ENCODE results near the gene IL12RB1. TPM values are rescaled to one million over a fixed set of nuclear protein-coding genes. Genes with fewer than 3 reads are reported as not detected.

IL12RB1 gene
- total and polyA plus RNA-seq, 4 donors: 1.3 to 7.8 (median 4.8) TPM

DNA sequence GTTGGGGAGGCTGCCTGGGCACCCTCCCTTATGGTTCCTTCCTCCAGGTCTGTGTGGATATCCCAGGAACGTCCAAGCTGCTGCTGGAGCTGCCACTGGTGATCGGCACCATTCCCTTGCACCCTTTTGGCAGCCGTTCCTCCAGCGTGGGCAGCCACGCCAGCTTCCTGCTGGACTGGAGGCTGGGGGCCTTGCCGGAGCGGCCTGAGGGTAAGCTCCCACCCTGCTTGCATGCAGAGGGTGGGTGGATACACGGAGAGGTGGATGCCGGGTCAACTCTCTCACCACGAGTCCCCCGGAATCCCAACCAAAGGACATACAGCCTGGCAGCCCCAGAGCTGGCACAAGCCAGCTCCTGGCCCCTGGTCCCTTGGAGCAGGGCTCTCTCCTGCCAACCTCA is 76.6 kb downstream of the IL12RB1 start:
- Histone ChIP-seq H3K4me1 (ENCODE audit: control insufficient read depth in 5 of 5, insufficient read depth in 5 of 5, low read length in 5 of 5) (peaks cover 0 to 13% (median 5%) of the 10 kb centered on the region in 5 donors), H3K9me3 (ENCODE audit: control insufficient read depth in 4 of 4, insufficient read depth in 3 of 4, low read length in 3 of 4) (no peaks in the 10 kb centered on the region), H3K27ac (ENCODE audit: low read depth in 1 of 2, low read length in 1 of 2) (no peak overlapping the region), H3K4me3 (peak overlapping the region; percentile 83), H3K9ac (ENCODE audit: insufficient read depth in 1 of 2, low read length in 2 of 2) (no peak overlapping the region), H3K27me3 (ENCODE audit: control insufficient read depth in 3 of 3, insufficient read depth in 3 of 3, low read length in 2 of 3) (no peaks in the 10 kb centered on the region), H3K36me3 (ENCODE audit: control insufficient read depth in 4 of 4, insufficient read depth in 4 of 4, low read length in 4 of 4) (peaks cover 0 to 42% (median 0%) of the 10 kb centered on the region in 4 donors)
- DNase-seq (no peak), ATAC-seq (ENCODE audit: insufficient read depth, low FRiP score) (no peak)
- WGBS, 2 donors: 67 to 93% methylated on average over 11 of the region's 11 CpGs
- TF ChIP-seq, protein P1, sequence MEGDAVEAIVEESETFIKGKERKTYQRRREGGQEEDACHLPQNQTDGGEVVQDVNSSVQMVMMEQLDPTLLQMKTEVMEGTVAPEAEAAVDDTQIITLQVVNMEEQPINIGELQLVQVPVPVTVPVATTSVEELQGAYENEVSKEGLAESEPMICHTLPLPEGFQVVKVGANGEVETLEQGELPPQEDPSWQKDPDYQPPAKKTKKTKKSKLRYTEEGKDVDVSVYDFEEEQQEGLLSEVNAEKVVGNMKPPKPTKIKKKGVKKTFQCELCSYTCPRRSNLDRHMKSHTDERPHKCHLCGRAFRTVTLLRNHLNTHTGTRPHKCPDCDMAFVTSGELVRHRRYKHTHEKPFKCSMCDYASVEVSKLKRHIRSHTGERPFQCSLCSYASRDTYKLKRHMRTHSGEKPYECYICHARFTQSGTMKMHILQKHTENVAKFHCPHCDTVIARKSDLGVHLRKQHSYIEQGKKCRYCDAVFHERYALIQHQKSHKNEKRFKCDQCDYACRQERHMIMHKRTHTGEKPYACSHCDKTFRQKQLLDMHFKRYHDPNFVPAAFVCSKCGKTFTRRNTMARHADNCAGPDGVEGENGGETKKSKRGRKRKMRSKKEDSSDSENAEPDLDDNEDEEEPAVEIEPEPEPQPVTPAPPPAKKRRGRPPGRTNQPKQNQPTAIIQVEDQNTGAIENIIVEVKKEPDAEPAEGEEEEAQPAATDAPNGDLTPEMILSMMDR (IDR thresholded peaks at IDR 0.05; ENCODE audit: control extremely low read depth, extremely low read depth): no peak

DNA sequence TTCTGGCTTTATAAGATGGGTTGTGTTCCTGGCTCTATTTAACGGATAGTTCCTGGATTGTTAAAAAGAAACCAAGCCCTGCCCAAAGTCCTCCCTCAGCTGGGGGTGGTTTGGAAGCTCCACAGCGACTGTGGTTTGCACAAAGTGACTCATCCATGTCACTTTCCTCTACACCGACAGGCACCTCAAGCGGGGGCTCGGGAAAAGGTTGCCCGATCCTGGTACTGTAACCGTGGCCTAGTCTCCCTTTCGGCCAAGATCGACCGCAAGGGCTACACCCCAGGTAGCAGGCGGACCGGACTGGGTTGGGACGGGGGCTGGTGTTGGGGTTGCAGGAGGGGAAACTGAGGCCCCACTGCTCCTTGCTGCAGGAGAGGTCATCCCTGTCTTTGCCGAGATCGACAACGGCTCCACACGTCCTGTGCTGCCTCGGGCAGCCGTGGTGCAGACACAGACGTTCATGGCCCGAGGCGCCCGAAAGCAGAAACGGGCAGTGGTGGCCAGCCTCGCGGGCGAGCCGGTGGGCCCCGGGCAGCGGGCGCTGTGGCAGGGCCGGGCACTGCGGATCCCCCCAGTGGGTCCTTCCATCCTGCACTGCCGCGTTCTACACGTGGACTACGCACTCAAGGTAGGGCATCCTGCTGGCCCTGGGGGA is 77.2 kb downstream of the IL12RB1 start:
- no peak for ATAC-seq (ENCODE audit: insufficient read depth, low FRiP score)
- WGBS, 2 donors: 86 to 91% methylated on average over 37 of the region's 37 CpGs
- no peak overlapping the region for H3K9ac ChIP-seq (ENCODE audit: insufficient read depth in 1 of 2, low read length in 2 of 2)
- TF ChIP-seq, protein P1 (IDR thresholded peaks at IDR 0.05; ENCODE audit: control extremely low read depth, extremely low read depth): no peak
- peaks cover 0 to 13% (median 5%) of the 10 kb centered on the region in 5 donors for H3K4me1 ChIP-seq (ENCODE audit: control insufficient read depth in 5 of 5, insufficient read depth in 5 of 5, low read length in 5 of 5)
- no peak overlapping the region for H3K27ac ChIP-seq (ENCODE audit: low read depth in 1 of 2, low read length in 1 of 2)
- H3K9me3 ChIP-seq (ENCODE audit: control insufficient read depth in 4 of 4, insufficient read depth in 3 of 4, low read length in 3 of 4): no peaks in the 10 kb centered on the region
- no peaks in the 10 kb centered on the region for H3K27me3 ChIP-seq (ENCODE audit: control insufficient read depth in 3 of 3, insufficient read depth in 3 of 3, low read length in 2 of 3)
- DNase-seq: no peak
- peaks cover 0 to 40% (median 0%) of the 10 kb centered on the region in 4 donors for H3K36me3 ChIP-seq (ENCODE audit: control insufficient read depth in 4 of 4, insufficient read depth in 4 of 4, low read length in 4 of 4)
- H3K4me3 ChIP-seq: peak overlapping the region; percentile 83

Other genes with a start within 250 kb of the IL12RB1 start
- 10 to 100 TPM; 17.3 to 18.8 TPM for gene JAK3, start 239.0 kb downstream of the IL12RB1 start, total RNA-seq
- 10 to 100 TPM in 1 of 2 donors, 1 to 10 TPM in 1; 5.2 to 32.5 TPM for gene JAK3, start 239.0 kb downstream of the IL12RB1 start, polyA plus RNA-seq
- 1,000 to 10,000 TPM in 1 of 2 donors, 100 to 1,000 TPM in 1; 639 to 1,758 TPM for gene RPL18A, start 227.0 kb downstream of the IL12RB1 start, total RNA-seq
- 1,000 to 10,000 TPM; 1,929 to 1,987 TPM for gene RPL18A, start 227.0 kb downstream of the IL12RB1 start, polyA plus RNA-seq
- gene SLC5A5, start 215.0 kb downstream of the IL12RB1 start, total RNA-seq: under 1 TPM in 1 of 2 donors, not detected in 1; 0.95 TPM
- gene SLC5A5, start 215.0 kb downstream of the IL12RB1 start, polyA plus RNA-seq: under 1 TPM; 0.14 to 0.15 TPM
- 10 to 100 TPM; 35.5 to 83.1 TPM for gene CCDC124, start 153.9 kb downstream of the IL12RB1 start, total RNA-seq
- gene CCDC124, start 153.9 kb downstream of the IL12RB1 start, polyA plus RNA-seq: 100 to 1,000 TPM; 121 to 146 TPM
- gene KCNN1, start 119.8 kb downstream of the IL12RB1 start, total RNA-seq: under 1 TPM in 1 of 2 donors, not detected in 1; 0.60 TPM
- under 1 TPM; 0.14 to 0.19 TPM for gene KCNN1, start 119.8 kb downstream of the IL12RB1 start, polyA plus RNA-seq
- 10 to 100 TPM; 19.4 to 50.0 TPM for gene ARRDC2, start 78.8 kb downstream of the IL12RB1 start, total RNA-seq
- gene ARRDC2, start 78.8 kb downstream of the IL12RB1 start, polyA plus RNA-seq: 10 to 100 TPM; 47.6 to 62.2 TPM
- gene MAST3, start 10.8 kb upstream of the IL12RB1 start, total RNA-seq: 10 to 100 TPM in 1 of 2 donors, 1 to 10 TPM in 1; 6.5 to 24.0 TPM
- 10 to 100 TPM in 1 of 2 donors, 1 to 10 TPM in 1; 5.0 to 12.1 TPM for gene MAST3, start 10.8 kb upstream of the IL12RB1 start, polyA plus RNA-seq
- 10 to 100 TPM; 22.3 to 36.2 TPM for gene PIK3R2, start 66.2 kb upstream of the IL12RB1 start, total RNA-seq
- gene PIK3R2, start 66.2 kb upstream of the IL12RB1 start, polyA plus RNA-seq: 10 to 100 TPM in 1 of 2 donors, 1 to 10 TPM in 1; 7.0 to 18.4 TPM
- gene IFI30, start 86.9 kb upstream of the IL12RB1 start, total RNA-seq: 100 to 1,000 TPM; 205 to 612 TPM
- 1,000 to 10,000 TPM in 1 of 2 donors, 100 to 1,000 TPM in 1; 440 to 1,883 TPM for gene IFI30, start 86.9 kb upstream of the IL12RB1 start, polyA plus RNA-seq
- gene MPV17L2, start 106.3 kb upstream of the IL12RB1 start, total RNA-seq: 10 to 100 TPM in 1 of 2 donors, 1 to 10 TPM in 1; 3.2 to 13.7 TPM
- gene MPV17L2, start 106.3 kb upstream of the IL12RB1 start, polyA plus RNA-seq: 10 to 100 TPM; 22.7 to 28.0 TPM
- 1 to 10 TPM; 3.1 to 6.7 TPM for gene RAB3A, start 117.1 kb upstream of the IL12RB1 start, total RNA-seq
- 1 to 10 TPM; 1.1 to 1.5 TPM for gene RAB3A, start 117.1 kb upstream of the IL12RB1 start, polyA plus RNA-seq
- gene PDE4C, start 139.5 kb upstream of the IL12RB1 start, total RNA-seq: 10 to 100 TPM in 1 of 2 donors, 1 to 10 TPM in 1; 3.6 to 32.4 TPM
- gene PDE4C, start 139.5 kb upstream of the IL12RB1 start, polyA plus RNA-seq: 1 to 10 TPM in 1 of 2 donors, under 1 TPM in 1; 0.32 to 4.8 TPM
- 1 to 10 TPM; 1.3 to 5.5 TPM for gene IQCN, start 187.5 kb upstream of the IL12RB1 start, total RNA-seq
- gene IQCN, start 187.5 kb upstream of the IL12RB1 start, polyA plus RNA-seq: 1 to 10 TPM in 1 of 2 donors, under 1 TPM in 1; 0.69 to 5.2 TPM
- gene JUND, start 194.7 kb upstream of the IL12RB1 start, total RNA-seq: 100 to 1,000 TPM; 209 to 290 TPM
- gene JUND, start 194.7 kb upstream of the IL12RB1 start, polyA plus RNA-seq: 100 to 1,000 TPM; 161 to 204 TPM
- gene LSM4, start 236.1 kb upstream of the IL12RB1 start, total RNA-seq: 100 to 1,000 TPM in 1 of 2 donors, 10 to 100 TPM in 1; 67.7 to 114 TPM
- gene LSM4, start 236.1 kb upstream of the IL12RB1 start, polyA plus RNA-seq: 100 to 1,000 TPM; 114 to 217 TPM

All from lung (tissue), 12 donors.